GM12892 (cell line): ENCODE results near the gene RBM24.

Experiments
- POLR2A ChIP-seq: IDR thresholded peaks from 2 replicates; pipeline ENCODE4 v1.6.1; 2011; ENCODE audit warnings: low read depth, low read length, control low read depth
- POLR2AphosphoS5 ChIP-seq: IDR thresholded peaks from 2 replicates; pipeline ENCODE4 v1.6.1; 2011; ENCODE audit warnings: low read depth, low read length, control low read depth

- no peak for TF ChIP-seq POLR2A
- TF ChIP-seq POLR2AphosphoS5, result no peak
These were observed 8.5 kb downstream of the RBM24 start for GRCh38 chr6:17289630-17290061.
